Measurements from ENCODE around the gene PGF. TPM values are rescaled to one million over a fixed set of nuclear protein-coding genes. Genes with fewer than 3 reads are reported as not detected.

PGF gene
- total and polyA plus RNA-seq, 2 of the 13 experiments (the other 11 are each of a cell fraction or from before 2014, with no cell fraction given) = 10.7 to 27.5 TPM

DNA sequence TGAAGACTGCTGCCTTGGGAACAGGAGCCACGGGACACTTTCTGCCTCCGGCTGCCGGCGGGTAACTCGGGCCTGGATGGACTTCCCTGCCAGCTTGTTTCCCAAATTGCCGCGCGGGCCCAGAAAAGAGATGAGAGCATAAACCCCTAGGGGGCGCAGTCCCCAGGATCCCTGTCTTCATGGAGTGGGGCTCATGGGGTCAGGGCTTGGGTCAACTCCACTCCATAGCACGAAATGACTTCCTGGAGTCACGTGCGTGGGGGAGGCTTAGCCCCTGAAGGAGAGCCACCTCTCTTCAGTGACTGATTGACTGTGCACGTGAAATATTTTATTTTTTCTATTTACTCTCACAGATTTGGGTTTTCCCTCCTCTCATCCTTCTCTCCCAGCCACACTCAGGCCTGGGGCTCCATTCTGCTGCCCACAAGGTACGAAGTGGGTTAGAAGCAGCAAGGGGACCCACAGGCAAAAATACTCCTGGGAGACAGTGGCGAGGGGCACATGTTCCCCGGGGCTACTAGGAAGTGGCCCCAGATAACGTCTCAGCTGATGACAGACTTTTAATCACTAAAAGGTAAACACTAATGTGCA lies 10.0 kb downstream of the PGF start (continued):
- TF ChIP-seq, protein P1, sequence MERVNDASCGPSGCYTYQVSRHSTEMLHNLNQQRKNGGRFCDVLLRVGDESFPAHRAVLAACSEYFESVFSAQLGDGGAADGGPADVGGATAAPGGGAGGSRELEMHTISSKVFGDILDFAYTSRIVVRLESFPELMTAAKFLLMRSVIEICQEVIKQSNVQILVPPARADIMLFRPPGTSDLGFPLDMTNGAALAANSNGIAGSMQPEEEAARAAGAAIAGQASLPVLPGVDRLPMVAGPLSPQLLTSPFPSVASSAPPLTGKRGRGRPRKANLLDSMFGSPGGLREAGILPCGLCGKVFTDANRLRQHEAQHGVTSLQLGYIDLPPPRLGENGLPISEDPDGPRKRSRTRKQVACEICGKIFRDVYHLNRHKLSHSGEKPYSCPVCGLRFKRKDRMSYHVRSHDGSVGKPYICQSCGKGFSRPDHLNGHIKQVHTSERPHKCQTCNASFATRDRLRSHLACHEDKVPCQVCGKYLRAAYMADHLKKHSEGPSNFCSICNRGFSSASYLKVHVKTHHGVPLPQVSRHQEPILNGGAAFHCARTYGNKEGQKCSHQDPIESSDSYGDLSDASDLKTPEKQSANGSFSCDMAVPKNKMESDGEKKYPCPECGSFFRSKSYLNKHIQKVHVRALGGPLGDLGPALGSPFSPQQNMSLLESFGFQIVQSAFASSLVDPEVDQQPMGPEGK (CRISPR knock-in tag; IDR thresholded peaks at IDR 0.05) = 0 out of 2 replicates have a peak, but pooled peaks have one; percentile 11
- TF ChIP-seq ZNF350 (CRISPR knock-in tag; IDR thresholded peaks at IDR 0.05; ENCODE audit: borderline replicate concordance, low read depth) (0 out of 2 replicates have a peak, but pooled peaks have one; percentile 33), NPAS2 (CRISPR knock-in tag; IDR thresholded peaks at IDR 0.05; ENCODE audit: borderline replicate concordance) (no peak), ZNF205 (CRISPR knock-in tag; IDR thresholded peaks at IDR 0.05) (no peak), PRMT3 (CRISPR knock-in tag; IDR thresholded peaks at IDR 0.05; ENCODE audit: borderline replicate concordance, low read depth) (no peak), SIX4 (CRISPR knock-in tag; IDR thresholded peaks at IDR 0.05) (no peak), NFE2L1 (CRISPR knock-in tag; IDR thresholded peaks at IDR 0.05; ENCODE audit: borderline replicate concordance) (no peak), PHF21A (CRISPR knock-in tag; IDR thresholded peaks at IDR 0.05) (no peak; the same call in 1 of the 2 replicates), SP2 (CRISPR knock-in tag; IDR thresholded peaks at IDR 0.05) (no peak), MXD4 (CRISPR knock-in tag; IDR thresholded peaks at IDR 0.05) (no peak), NR2C2 (CRISPR knock-in tag; IDR thresholded peaks at IDR 0.05; ENCODE audit: borderline replicate concordance) (no peak; the same call in 1 of the 2 replicates), ZNF674 (CRISPR knock-in tag; IDR thresholded peaks at IDR 0.05; ENCODE audit: low read depth) (no peak), ATF7 (IDR thresholded peaks at IDR 0.05) (no peak), ATF7 (CRISPR knock-in tag; IDR thresholded peaks at IDR 0.05) (0 out of 2 replicates have a peak, but pooled peaks have one; percentile 25), NRL (CRISPR knock-in tag; IDR thresholded peaks at IDR 0.05; ENCODE audit: borderline replicate concordance) (no peak), ZNF230 (CRISPR knock-in tag; IDR thresholded peaks at IDR 0.05) (peak; percentile 60; the same call in 1 of the 2 replicates), ZEB1 (IDR thresholded peaks at IDR 0.05; ENCODE audit: insufficient replicate concordance, low read depth) (no peak), TRIM24 (CRISPR knock-in tag; IDR thresholded peaks at IDR 0.05) (no peak), BRD4 (CRISPR knock-in tag; IDR thresholded peaks at IDR 0.05) (no peak), SRF (IDR thresholded peaks at IDR 0.05; ENCODE audit: low read depth, low read length) (no peak)
- TF ChIP-seq, protein P2, sequence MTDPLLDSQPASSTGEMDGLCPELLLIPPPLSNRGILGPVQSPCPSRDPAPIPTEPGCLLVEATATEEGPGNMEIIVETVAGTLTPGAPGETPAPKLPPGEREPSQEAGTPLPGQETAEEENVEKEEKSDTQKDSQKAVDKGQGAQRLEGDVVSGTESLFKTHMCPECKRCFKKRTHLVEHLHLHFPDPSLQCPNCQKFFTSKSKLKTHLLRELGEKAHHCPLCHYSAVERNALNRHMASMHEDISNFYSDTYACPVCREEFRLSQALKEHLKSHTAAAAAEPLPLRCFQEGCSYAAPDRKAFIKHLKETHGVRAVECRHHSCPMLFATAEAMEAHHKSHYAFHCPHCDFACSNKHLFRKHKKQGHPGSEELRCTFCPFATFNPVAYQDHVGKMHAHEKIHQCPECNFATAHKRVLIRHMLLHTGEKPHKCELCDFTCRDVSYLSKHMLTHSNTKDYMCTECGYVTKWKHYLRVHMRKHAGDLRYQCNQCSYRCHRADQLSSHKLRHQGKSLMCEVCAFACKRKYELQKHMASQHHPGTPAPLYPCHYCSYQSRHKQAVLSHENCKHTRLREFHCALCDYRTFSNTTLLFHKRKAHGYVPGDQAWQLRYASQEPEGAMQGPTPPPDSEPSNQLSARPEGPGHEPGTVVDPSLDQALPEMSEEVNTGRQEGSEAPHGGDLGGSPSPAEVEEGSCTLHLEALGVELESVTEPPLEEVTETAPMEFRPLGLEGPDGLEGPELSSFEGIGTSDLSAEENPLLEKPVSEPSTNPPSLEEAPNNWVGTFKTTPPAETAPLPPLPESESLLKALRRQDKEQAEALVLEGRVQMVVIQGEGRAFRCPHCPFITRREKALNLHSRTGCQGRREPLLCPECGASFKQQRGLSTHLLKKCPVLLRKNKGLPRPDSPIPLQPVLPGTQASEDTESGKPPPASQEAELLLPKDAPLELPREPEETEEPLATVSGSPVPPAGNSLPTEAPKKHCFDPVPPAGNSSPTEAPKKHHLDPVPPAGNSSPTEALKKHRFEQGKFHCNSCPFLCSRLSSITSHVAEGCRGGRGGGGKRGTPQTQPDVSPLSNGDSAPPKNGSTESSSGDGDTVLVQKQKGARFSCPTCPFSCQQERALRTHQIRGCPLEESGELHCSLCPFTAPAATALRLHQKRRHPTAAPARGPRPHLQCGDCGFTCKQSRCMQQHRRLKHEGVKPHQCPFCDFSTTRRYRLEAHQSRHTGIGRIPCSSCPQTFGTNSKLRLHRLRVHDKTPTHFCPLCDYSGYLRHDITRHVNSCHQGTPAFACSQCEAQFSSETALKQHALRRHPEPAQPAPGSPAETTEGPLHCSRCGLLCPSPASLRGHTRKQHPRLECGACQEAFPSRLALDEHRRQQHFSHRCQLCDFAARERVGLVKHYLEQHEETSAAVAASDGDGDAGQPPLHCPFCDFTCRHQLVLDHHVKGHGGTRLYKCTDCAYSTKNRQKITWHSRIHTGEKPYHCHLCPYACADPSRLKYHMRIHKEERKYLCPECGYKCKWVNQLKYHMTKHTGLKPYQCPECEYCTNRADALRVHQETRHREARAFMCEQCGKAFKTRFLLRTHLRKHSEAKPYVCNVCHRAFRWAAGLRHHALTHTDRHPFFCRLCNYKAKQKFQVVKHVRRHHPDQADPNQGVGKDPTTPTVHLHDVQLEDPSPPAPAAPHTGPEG (CRISPR knock-in tag; IDR thresholded peaks at IDR 0.05) = no peak
- TF ChIP-seq, protein P3, sequence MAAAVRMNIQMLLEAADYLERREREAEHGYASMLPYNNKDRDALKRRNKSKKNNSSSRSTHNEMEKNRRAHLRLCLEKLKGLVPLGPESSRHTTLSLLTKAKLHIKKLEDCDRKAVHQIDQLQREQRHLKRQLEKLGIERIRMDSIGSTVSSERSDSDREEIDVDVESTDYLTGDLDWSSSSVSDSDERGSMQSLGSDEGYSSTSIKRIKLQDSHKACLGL (CRISPR knock-in tag; IDR thresholded peaks at IDR 0.05) = no peak
- TF ChIP-seq, protein P4, sequence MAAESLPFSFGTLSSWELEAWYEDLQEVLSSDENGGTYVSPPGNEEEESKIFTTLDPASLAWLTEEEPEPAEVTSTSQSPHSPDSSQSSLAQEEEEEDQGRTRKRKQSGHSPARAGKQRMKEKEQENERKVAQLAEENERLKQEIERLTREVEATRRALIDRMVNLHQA (CRISPR knock-in tag; IDR thresholded peaks at IDR 0.05) = no peak
